Heart left ventricle (tissue), 16 donors: ENCODE results near the gene SH3BP2. TPM values are rescaled to one million over a fixed set of nuclear protein-coding genes. Genes with fewer than 3 reads are reported as not detected.
A peak's percentile ranks its signal among the peaks of the same experiment; 100 is the strongest.

Experiments used
- ATAC-seq, 4 donors: fragments of 200-7000 bp; cut with Tn5 transposase; one replicate each; pipeline ENCODE4 v1.9.1; 2020 to 2022; ENCODE audit warnings: moderate library complexity in 4 of 4, mild to moderate bottlenecking in 3 of 4, moderate number of reproducible peaks in 1 of 4
- DNase-seq, 5 donors: peaks; one replicate each; pipeline ENCODE4 v3.0.0-alpha.2; 2020
- H3K27ac ChIP-seq, 12 donors: fragments of 200-600 bp; sonication (generic) in 4 of 12; one replicate each; pipeline versions ENCODE4 v1.5.0 to v1.8.0; 2016 to 2022; ENCODE audit warnings: mild to moderate bottlenecking in 2 of 12
- H3K27me3 ChIP-seq, 9 donors: fragments of 200-600 bp; sonication (generic) in 2 of 9; one replicate each; pipeline versions ENCODE4 v1.5.1 to v1.8.0; 2016 to 2022; ENCODE audit warnings: mild to moderate bottlenecking in 3 of 9
- H3K36me3 ChIP-seq, 9 donors: fragments of 200-600 bp; sonication (generic) in 2 of 9; one replicate each; pipeline versions ENCODE4 v1.5.0 to v1.8.0; 2018 to 2022; ENCODE audit warnings: mild to moderate bottlenecking in 2 of 9
- H3K4me1 ChIP-seq, 12 donors: fragments of 200-600 bp; sonication (generic) in 4 of 12; one replicate each; pipeline versions ENCODE4 v1.5.0 to v1.8.0; 2016 to 2022; ENCODE audit warnings: mild to moderate bottlenecking in 3 of 12
- H3K4me3 ChIP-seq, 12 donors: fragments of 200-600 bp; sonication (generic) in 4 of 12; one replicate each; pipeline versions ENCODE4 v1.5.0 to v1.8.0; 2017 to 2022; ENCODE audit warnings: mild to moderate bottlenecking in 9 of 12, moderate library complexity in 4 of 12
- H3K9me3 ChIP-seq, 12 donors: fragments of 200-600 bp; sonication (generic) in 4 of 12; one replicate each; pipeline versions ENCODE4 v1.5.0 to v1.8.0; 2016 to 2022; ENCODE audit warnings: mild to moderate bottlenecking in 1 of 12
- CTCF ChIP-seq, 12 donors: fragments of 200-600 bp; sonication (generic) in 4 of 12; IDR thresholded peaks; one replicate each; pipeline versions ENCODE4 v1.5.0 to v1.8.0; 2018 to 2022; ENCODE audit warnings: antibody characterized with exemption in 12 of 12, mild to moderate bottlenecking in 5 of 12
- POLR2A ChIP-seq, 2 donors: fragments of 450-650 bp; IDR thresholded peaks; one replicate each; pipeline ENCODE4 v1.6.1; 2017; ENCODE audit warnings: antibody characterized with exemption in 2 of 2, mild to moderate bottlenecking in 2 of 2, moderate library complexity in 2 of 2
- WGBS, 4 donors: extraction: QIAGEN DNeasy Blood & Tissue Kit in 2 of 4; methylation state at CpG; one replicate each; pipeline versions ENCODE4 v1.1.5 to v1.1.7; 2013 to 2018; 5-methylcytosine and 5-hydroxymethylcytosine counted together
- intact Hi-C, 10 donors: fragments of 100-400 bp; cut with DNase I; formaldehyde crosslinking; loops; one replicate each; pipeline versions ENCODE4 v1.11.1 to v1.14.2; 2022
- polyA plus RNA-seq, 2 donors: library from polyadenylated mRNA; stranded (reverse); fragments of 200-250 nt; gene quantifications; one replicate each; pipeline ENCODE4 v1.2.3, GENCODE V29; 2013
- total RNA-seq, 9 donors: library from RNA; depleted of rRNA in 2 of 9; stranded (reverse); fragments of >200 nt in 2 of 9; fragmentation: NEBNext Ultra II Directional in 3 of 9; extraction: Animal tissue kit (Norgen Biotek cat#: 25700) in 3 of 9; gene quantifications; one replicate each; pipeline versions ENCODE4 v1.1.0 to v1.2.4, GENCODE V29; 2016 to 2023
- donor health status: ischemic (EF 13 %, LVEDD 7.1; RV severe dilation, severe dysfunction).
- donor health status: healthy with polysubstance abuse.
- donor health status: DM: no; HTN: yes; CAD: no.
- donor health status: DM: no; HTN: no; CAD: no.
- donor health status: ischemic (EF 25% LVEDD 6.9; RV normal size, moderate dysfunction).
- donor health status: ischemic (EF 25% LVEDD 5.7; RV mildly dilated, moderate dysfunction).
- donor health status: healthy.
- donor health status: DM: yes; HTN: yes; CAD: no.
- donor health status: ischemic (EF 35%, LVEDD 5.7; RV mildly dilated, moderate dysfunction).
- donor health status: nonischemic (EF 11% LVEDD 7.7; RV severe dilation, severe dysfunction).
- donor health status: DM: yes; HTN: yes; CAD: no.
- donor health status: PGD.
- donor health status: ischemic (EF 29% LVEDD 5.4; RV normal size, mild dysfunction).
- donor health status: nonischemic (EF 23%, LVEDD 6.1; RV moderate dilation, normal function).

Gene SH3BP2
- total and polyA plus RNA-seq, 11 donors, result 10.4 to 70.2 (median 23.5) TPM

- ATAC-seq, result peak in 1 of 4 donors; percentile 7
- WGBS, 4 donors, result 73 to 79% (median 76%) methylated on average over 20 of the region's 20 CpGs
- Histone ChIP-seq H3K4me3 (peak overlapping the region in 5 of 12 donors; percentile 14 to 40 (median 35)), H3K9me3 (peaks cover 0 to 2% (median 0%) of the 10 kb centered on the region in 12 donors), H3K36me3 (peaks cover 0 to 45% (median 17%) of the 10 kb centered on the region in 9 donors), H3K27ac (peak overlapping the region in 9 of 12 donors; percentile 22 to 81 (median 53)), H3K27me3 (no peaks in the 10 kb centered on the region), H3K4me1 (peaks cover 0 to 63% (median 15%) of the 10 kb centered on the region in 12 donors)
- TF ChIP-seq POLR2A (IDR thresholded peaks at IDR 0.05), result no peak
- peak in 1 of 5 donors; percentile 49 for DNase-seq
- intact Hi-C loops, result loop anchor here in 2 of 10 donors (5.0 kb wide), 1 partner anchor 75 kb away; no protein-coding TSS in a partner anchor
These were observed 44.4 kb downstream of the SH3BP2 start for GRCh38 chr4:2837110-2837903.

- peak in 2 of 5 donors; percentile 56 to 67 for DNase-seq
- 55 to 65% (median 57%) methylated on average over 8 of the region's 8 CpGs for WGBS, 4 donors
- ATAC-seq, result peak; percentile 24 to 68 (median 57)
- Histone ChIP-seq H3K4me1 (peaks cover 0 to 70% (median 21%) of the 10 kb centered on the region in 12 donors), H3K9me3 (peaks cover 0 to 2% (median 0%) of the 10 kb centered on the region in 12 donors), H3K4me3 (peak overlapping the region in 6 of 12 donors; percentile 13 to 40 (median 30)), H3K36me3 (peaks cover 0 to 38% (median 11%) of the 10 kb centered on the region in 9 donors), H3K27ac (peak overlapping the region in 9 of 12 donors; percentile 22 to 81 (median 53)), H3K27me3 (no peaks in the 10 kb centered on the region)
- intact Hi-C loops, result loop anchor here in 2 of 10 donors (5.0 kb wide), 1 partner anchor 76 kb away; no protein-coding TSS in a partner anchor
- TF ChIP-seq CTCF (IDR thresholded peaks at IDR 0.05), result no peak
- TF ChIP-seq POLR2A (IDR thresholded peaks at IDR 0.05), result no peak
These were observed 45.1 kb downstream of the SH3BP2 start for GRCh38 chr4:2837904-2838496.

GRCh38 chr4:2839060-2839459 is 46.2 kb downstream of the SH3BP2 start:
- Histone ChIP-seq H3K27ac (peak overlapping the region in 1 of 12 donors; percentile 81), H3K4me1 (peaks cover 0 to 68% (median 22%) of the 10 kb centered on the region in 12 donors), H3K36me3 (peaks cover 0 to 27% (median 2%) of the 10 kb centered on the region in 9 donors), H3K9me3 (peaks cover 0 to 2% (median 0%) of the 10 kb centered on the region in 12 donors), H3K27me3 (no peaks in the 10 kb centered on the region), H3K4me3 (no peak overlapping the region)
- ATAC-seq (no peak), DNase-seq (no peak)
- WGBS, 4 donors, result 94 to 98% (median 95%) methylated on average over 3 of the region's 3 CpGs
- intact Hi-C loops, result loop anchor here in 2 of 10 donors (5.0 kb wide), 1 partner anchor 77 kb away; no protein-coding TSS in a partner anchor
- TF ChIP-seq POLR2A (IDR thresholded peaks at IDR 0.05) (no peak), CTCF (IDR thresholded peaks at IDR 0.05) (no peak)

- Histone ChIP-seq H3K36me3 (no peaks in the 10 kb centered on the region), H3K4me3 (peak overlapping the region; percentile 60 to 98 (median 80)), H3K4me1 (peaks cover 0 to 65% (median 35%) of the 10 kb centered on the region in 12 donors), H3K27ac (peak overlapping the region; percentile 86 to 98 (median 96)), H3K27me3 (no peaks in the 10 kb centered on the region), H3K9me3 (peaks cover 0 to 2% (median 0%) of the 10 kb centered on the region in 12 donors)
- TF ChIP-seq CTCF (IDR thresholded peaks at IDR 0.05) (no peak), POLR2A (IDR thresholded peaks at IDR 0.05) (no peak)
- ATAC-seq (peak in 3 of 4 donors; percentile 2 to 9 (median 9)), DNase-seq (peak in 1 of 5 donors; percentile 13)
- 15 to 21% (median 18%) methylated on average over 9 to 10 of the region's 10 CpGs for WGBS, 4 donors
- intact Hi-C loops, result loop anchor here in 7 of 10 donors (2.0 to 10.0 kb wide), 9 partner anchors 35 to 92 kb away; no protein-coding TSS in a partner anchor
These were observed 49.9 kb downstream of the SH3BP2 start for GRCh38 chr4:2842687-2843262.
